ENCODE results near the gene PITX2. TPM values are rescaled to one million over a fixed set of nuclear protein-coding genes. Genes with fewer than 3 reads are reported as not detected.

PITX2 gene
- polyA plus RNA-seq, 1 donor (not counting 4 experiments of a cell fraction or from before 2014, with no cell fraction given) = not detected

- peaks cover 97% of the 10 kb centered on the region for H3K27me3 ChIP-seq (ENCODE audit: control insufficient read depth, extremely low read depth, insufficient read depth, low read length)
- TF ChIP-seq CTCF (optimal IDR thresholded peaks at IDR 0.05 in 1 of 3, IDR thresholded peaks at IDR 0.05 in 1 of 3, conservative IDR thresholded peaks at IDR 0.05 in 1 of 3; ENCODE audit: extremely low read depth in 1 of 3, insufficient read depth in 2 of 3, low read length in 3 of 3) (no peak), EZH2 (IDR thresholded peaks at IDR 0.05; ENCODE audit: low read length) (peak; percentile 39)
- no peak for FAIRE-seq
- no peaks in the 10 kb centered on the region for H3K36me3 ChIP-seq (ENCODE audit: control insufficient read depth in 2 of 2, extremely low read depth in 1 of 2, insufficient read depth in 2 of 2, low read length in 2 of 2)
- H3K9ac ChIP-seq (ENCODE audit: control insufficient read depth, extremely low read depth, insufficient read depth, low read length) = no peak overlapping the region
- DNase-seq (ENCODE audit: low read depth, low spot score) = no peak
- peaks cover 2% of the 10 kb centered on the region for H3K9me3 ChIP-seq (ENCODE audit: control insufficient read depth, low read depth, low read length)
- no peaks in the 10 kb centered on the region for H3K4me1 ChIP-seq (ENCODE audit: control insufficient read depth, extremely low read depth, insufficient read depth, low read length)
- no peaks in the 10 kb centered on the region for H4K20me1 ChIP-seq (ENCODE audit: control insufficient read depth, extremely low read depth, insufficient read depth, low read length)
- no peak overlapping the region for H3K4me2 ChIP-seq (ENCODE audit: control insufficient read depth, extremely low read depth, insufficient read depth, low read depth, low read length)
- no peaks in the 10 kb centered on the region for H3K9me1 ChIP-seq (ENCODE audit: control insufficient read depth, extremely low read depth, insufficient read depth, low read length)
- no peaks in the 10 kb centered on the region for H3K79me2 ChIP-seq (ENCODE audit: control insufficient read depth, insufficient read depth, low read length)
- no peak overlapping the region for H3K27ac ChIP-seq (ENCODE audit: control insufficient read depth, insufficient read depth, low read length)
- dilution Hi-C loops (cut with MboI; ENCODE audit: extremely low pct_ligation_motif_present, low sequenced_read_pairs) = loop anchor here (25.0 kb wide), 1 partner anchor 332 kb away; no protein-coding TSS in a partner anchor
- H3K4me3 ChIP-seq (ENCODE audit: control insufficient read depth in 2 of 3, extremely low read depth in 1 of 3, insufficient read depth in 2 of 3, low read depth in 1 of 3, low read length in 3 of 3) = no peak overlapping the region
- no peak overlapping the region for H2AFZ ChIP-seq (ENCODE audit: control insufficient read depth, low read length)
These were observed 7.2 kb upstream of the PITX2 start for GRCh38 chr4:110629780-110630687.

- dilution Hi-C loops (cut with MboI; ENCODE audit: extremely low pct_ligation_motif_present, low sequenced_read_pairs) = loop anchor here (25.0 kb wide), 1 partner anchor 333 kb away; no protein-coding TSS in a partner anchor
- Histone ChIP-seq H3K4me1 (ENCODE audit: control insufficient read depth, extremely low read depth, insufficient read depth, low read length) (no peaks in the 10 kb centered on the region), H3K9ac (ENCODE audit: control insufficient read depth, extremely low read depth, insufficient read depth, low read length) (no peak overlapping the region)
These were observed 6.4 kb upstream of the PITX2 start for GRCh38 chr4:110629214-110629754.

More at GRCh38 chr4:110629214-110629754, 6.4 kb upstream of the PITX2 start:
- H3K27ac ChIP-seq (ENCODE audit: control insufficient read depth, insufficient read depth, low read length) = no peak overlapping the region
- no peaks in the 10 kb centered on the region for H3K79me2 ChIP-seq (ENCODE audit: control insufficient read depth, insufficient read depth, low read length)
- TF ChIP-seq EZH2 (IDR thresholded peaks at IDR 0.05; ENCODE audit: low read length) (peak; percentile 61), CTCF (optimal IDR thresholded peaks at IDR 0.05 in 1 of 3, IDR thresholded peaks at IDR 0.05 in 1 of 3, conservative IDR thresholded peaks at IDR 0.05 in 1 of 3; ENCODE audit: extremely low read depth in 1 of 3, insufficient read depth in 2 of 3, low read length in 3 of 3) (no peak)
- DNase-seq (ENCODE audit: low read depth, low spot score) = no peak
- FAIRE-seq = no peak
- peaks cover 97% of the 10 kb centered on the region for H3K27me3 ChIP-seq (ENCODE audit: control insufficient read depth, extremely low read depth, insufficient read depth, low read length)
- no peak overlapping the region for H3K4me3 ChIP-seq (ENCODE audit: control insufficient read depth in 2 of 3, extremely low read depth in 1 of 3, insufficient read depth in 2 of 3, low read depth in 1 of 3, low read length in 3 of 3)
- H3K9me1 ChIP-seq (ENCODE audit: control insufficient read depth, extremely low read depth, insufficient read depth, low read length) = no peaks in the 10 kb centered on the region
- no peak overlapping the region for H3K4me2 ChIP-seq (ENCODE audit: control insufficient read depth, extremely low read depth, insufficient read depth, low read depth, low read length)
- no peaks in the 10 kb centered on the region for H4K20me1 ChIP-seq (ENCODE audit: control insufficient read depth, extremely low read depth, insufficient read depth, low read length)
- H3K36me3 ChIP-seq (ENCODE audit: control insufficient read depth in 2 of 2, extremely low read depth in 1 of 2, insufficient read depth in 2 of 2, low read length in 2 of 2) = no peaks in the 10 kb centered on the region
- peaks cover 2% of the 10 kb centered on the region for H3K9me3 ChIP-seq (ENCODE audit: control insufficient read depth, low read depth, low read length)
- no peak overlapping the region for H2AFZ ChIP-seq (ENCODE audit: control insufficient read depth, low read length)

Measured in keratinocyte (primary cell).